Sigmoid colon (tissue), 7 donors: Measurements from ENCODE around the gene LSM8. TPM values are rescaled to one million over a fixed set of nuclear protein-coding genes. Genes with fewer than 3 reads are reported as not detected.

Experiments used
- DNase-seq: peaks from one replicate; pipeline ENCODE4 v3.0.0-alpha.2; 2019
- H3K27ac ChIP-seq, 4 donors: fragments of 200-600 bp; sonication (generic); one replicate each; pipeline ENCODE4 v1.5.1; 2016 to 2019; ENCODE audit warnings: mild to moderate bottlenecking in 1 of 4
- H3K27me3 ChIP-seq, 3 donors: fragments of 200-600 bp; sonication (generic); one replicate each; pipeline ENCODE4 v1.5.1; 2019; ENCODE audit warnings: mild to moderate bottlenecking in 1 of 3
- H3K36me3 ChIP-seq, 4 donors: fragments of 200-600 bp; sonication (generic); one replicate each; pipeline ENCODE4 v1.5.1; 2016 to 2019
- H3K4me1 ChIP-seq, 4 donors: fragments of 200-600 bp; sonication (generic); one replicate each; pipeline ENCODE4 v1.5.1; 2017 to 2019
- H3K4me3 ChIP-seq, 4 donors: fragments of 200-600 bp; sonication (generic); one replicate each; pipeline ENCODE4 v1.5.1; 2017 to 2019; ENCODE audit warnings: mild to moderate bottlenecking in 2 of 4, moderate library complexity in 1 of 4
- H3K9me3 ChIP-seq, 4 donors: fragments of 200-600 bp in 3 of 4; sonication (generic) in 3 of 4; one replicate each; pipeline versions ENCODE4 v1.5.1 to v1.6.1; 2013 to 2019
- CTCF ChIP-seq, 4 experiments: fragments of 450-650 bp in 3 of 4; fragments of 200-600 bp in 1 of 4; IDR thresholded peaks; one replicate each; pipeline ENCODE4 v1.5.1; 2016 to 2019; ENCODE audit warnings: antibody characterized with exemption in 4 of 4, mild to moderate bottlenecking in 3 of 4, moderate library complexity in 2 of 4
- EP300 ChIP-seq, 4 donors: sonication (generic); formaldehyde crosslinking; IDR thresholded peaks; one replicate each; pipeline ENCODE4 v1.6.1; 2017; ENCODE audit warnings: antibody characterized with exemption in 4 of 4
- POLR2A ChIP-seq, 2 donors: fragments of 450-650 bp; IDR thresholded peaks; one replicate each; pipeline ENCODE4 v1.6.1; 2016; ENCODE audit warnings: antibody characterized with exemption in 2 of 2, mild to moderate bottlenecking in 2 of 2, moderate library complexity in 2 of 2
- POLR2AphosphoS5 ChIP-seq, 4 donors: sonication (generic); formaldehyde crosslinking; IDR thresholded peaks; one replicate each; pipeline ENCODE4 v1.6.1; 2017; ENCODE audit warnings: antibody characterized with exemption in 4 of 4
- WGBS, 2 donors: extraction: QIAGEN DNeasy Blood & Tissue Kit; methylation state at CpG; one replicate each; pipeline ENCODE4 v1.1.7; 2013; 5-methylcytosine and 5-hydroxymethylcytosine counted together
- intact Hi-C: fragments of 100-400 bp; cut with DNase I; formaldehyde crosslinking; loops from one replicate; pipeline ENCODE4 v1.15.1; 2023
- polyA plus RNA-seq, 3 donors: library from polyadenylated mRNA; stranded (reverse); fragments of 200-250 nt; gene quantifications; one replicate each; pipeline ENCODE4 v1.2.3, GENCODE V29; 2013
- total RNA-seq, 4 donors: library from RNA; depleted of rRNA; stranded (reverse); fragments of >200 nt; gene quantifications; one replicate each; pipeline ENCODE4 v1.1.0, GENCODE V29; 2016
- donor health status: healthy with polysubstance abuse.
- donor health status: Bipolar disorder and iron deficiency.
- donor health status: healthy.

LSM8 gene
- total and polyA plus RNA-seq, 7 donors: 25.2 to 42.7 (median 35.7) TPM

- intact Hi-C loops: loop anchor here (10.0 kb wide), 1 partner anchor 308 kb away; the partner anchor contains the start of gene CTTNBP2
- Histone ChIP-seq H3K36me3 (peaks cover 0 to 9% (median 0%) of the 10 kb centered on the region in 4 donors), H3K27me3 (no peaks in the 10 kb centered on the region), H3K27ac (peak overlapping the region; percentile 93 to 94 (median 94)), H3K9me3 (no peaks in the 10 kb centered on the region), H3K4me3 (peak overlapping the region; percentile 77 to 91 (median 83)), H3K4me1 (peaks cover 0 to 37% (median 21%) of the 10 kb centered on the region in 4 donors)
- no peak for DNase-seq
- WGBS, 2 donors: 35 to 55% methylated on average over 13 of the region's 13 CpGs
- no peak for TF ChIP-seq POLR2A (IDR thresholded peaks at IDR 0.05)
- no peak for TF ChIP-seq POLR2AphosphoS5 (IDR thresholded peaks at IDR 0.05)
- no peak for TF ChIP-seq CTCF (IDR thresholded peaks at IDR 0.05)
- no peak for TF ChIP-seq EP300 (IDR thresholded peaks at IDR 0.05)
Measured at GRCh38 chr7:118182593-118183427, 1.2 kb upstream of the LSM8 start.

GRCh38 chr7:118183428-118183785, 557 bp upstream of the LSM8 start:
- Histone ChIP-seq H3K27me3 (no peaks in the 10 kb centered on the region), H3K36me3 (peaks cover 0 to 15% (median 0%) of the 10 kb centered on the region in 4 donors), H3K4me3 (peak overlapping the region; percentile 77 to 91 (median 83)), H3K4me1 (peaks cover 0 to 37% (median 21%) of the 10 kb centered on the region in 4 donors), H3K9me3 (no peaks in the 10 kb centered on the region), H3K27ac (peak overlapping the region; percentile 93 to 94 (median 94))
- no peak for DNase-seq
- no peak for TF ChIP-seq EP300 (IDR thresholded peaks at IDR 0.05)
- TF ChIP-seq CTCF (IDR thresholded peaks at IDR 0.05): no peak
- no peak for TF ChIP-seq POLR2AphosphoS5 (IDR thresholded peaks at IDR 0.05)
- no peak for TF ChIP-seq POLR2A (IDR thresholded peaks at IDR 0.05)
- WGBS, 2 donors: 0% methylated on average over 15 of the region's 15 CpGs
- intact Hi-C loops: loop anchor here (10.0 kb wide), 1 partner anchor 309 kb away; the partner anchor contains the start of gene CTTNBP2

- intact Hi-C loops: loop anchor here (10.0 kb wide), 1 partner anchor 310 kb away; the partner anchor contains the start of gene CTTNBP2
- Histone ChIP-seq H3K9me3 (no peaks in the 10 kb centered on the region), H3K36me3 (peaks cover 0 to 27% (median 1%) of the 10 kb centered on the region in 4 donors), H3K4me1 (peaks cover 0 to 37% (median 21%) of the 10 kb centered on the region in 4 donors), H3K27ac (peak overlapping the region; percentile 93 to 94 (median 94)), H3K27me3 (no peaks in the 10 kb centered on the region), H3K4me3 (peak overlapping the region; percentile 77 to 91 (median 83))
- 3 to 7% methylated on average over 10 of the region's 10 CpGs for WGBS, 2 donors
- no peak for DNase-seq
- TF ChIP-seq EP300 (IDR thresholded peaks at IDR 0.05) (no peak), CTCF (IDR thresholded peaks at IDR 0.05) (no peak), POLR2A (IDR thresholded peaks at IDR 0.05) (no peak), POLR2AphosphoS5 (IDR thresholded peaks at IDR 0.05) (no peak)
Measured at GRCh38 chr7:118184565-118184940, 589 bp downstream of the LSM8 start.

- H3K36me3 ChIP-seq: peaks cover 0 to 34% (median 2%) of the 10 kb centered on the region in 4 donors
- H3K4me3 ChIP-seq: peak overlapping the region in 3 of 4 donors; percentile 77 to 85 (median 81)
- peaks cover 0 to 37% (median 21%) of the 10 kb centered on the region in 4 donors for H3K4me1 ChIP-seq
- intact Hi-C loops: loop anchor here (10.0 kb wide), 1 partner anchor 311 kb away; the partner anchor contains the start of gene CTTNBP2
- TF ChIP-seq POLR2A (IDR thresholded peaks at IDR 0.05) (no peak), POLR2AphosphoS5 (IDR thresholded peaks at IDR 0.05) (no peak), EP300 (IDR thresholded peaks at IDR 0.05) (no peak), CTCF (IDR thresholded peaks at IDR 0.05) (no peak)
- WGBS, 2 donors: 51 to 70% methylated on average over 6 of the region's 6 CpGs
- no peaks in the 10 kb centered on the region for H3K9me3 ChIP-seq
- DNase-seq: no peak
- peak overlapping the region in 2 of 4 donors; percentile 93 to 94 for H3K27ac ChIP-seq
- no peaks in the 10 kb centered on the region for H3K27me3 ChIP-seq
Measured at GRCh38 chr7:118185163-118185860, 1.3 kb downstream of the LSM8 start.
